Measurements from ENCODE around the gene FLT1.

DNA sequence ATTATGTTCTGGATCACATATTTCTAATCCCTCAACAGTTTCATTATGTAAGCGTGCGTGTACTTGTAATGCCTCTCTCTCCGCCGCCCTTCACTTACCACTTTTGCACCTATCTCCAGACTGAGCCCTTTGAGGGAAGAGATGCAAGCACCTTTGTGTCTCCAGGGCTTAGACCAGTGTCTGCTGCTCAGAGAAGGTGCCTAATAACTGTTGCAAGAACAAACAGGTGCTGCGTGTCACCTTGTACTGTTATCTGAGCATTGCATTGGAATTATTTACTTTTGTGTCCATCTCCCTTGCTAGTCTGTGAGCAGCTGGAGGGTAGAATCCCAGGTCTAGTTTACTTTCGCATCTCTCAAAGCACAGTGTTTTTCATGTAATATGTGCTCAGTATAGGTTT is 156.2 kb downstream of the FLT1 start:
- TF ChIP-seq, protein P1, sequence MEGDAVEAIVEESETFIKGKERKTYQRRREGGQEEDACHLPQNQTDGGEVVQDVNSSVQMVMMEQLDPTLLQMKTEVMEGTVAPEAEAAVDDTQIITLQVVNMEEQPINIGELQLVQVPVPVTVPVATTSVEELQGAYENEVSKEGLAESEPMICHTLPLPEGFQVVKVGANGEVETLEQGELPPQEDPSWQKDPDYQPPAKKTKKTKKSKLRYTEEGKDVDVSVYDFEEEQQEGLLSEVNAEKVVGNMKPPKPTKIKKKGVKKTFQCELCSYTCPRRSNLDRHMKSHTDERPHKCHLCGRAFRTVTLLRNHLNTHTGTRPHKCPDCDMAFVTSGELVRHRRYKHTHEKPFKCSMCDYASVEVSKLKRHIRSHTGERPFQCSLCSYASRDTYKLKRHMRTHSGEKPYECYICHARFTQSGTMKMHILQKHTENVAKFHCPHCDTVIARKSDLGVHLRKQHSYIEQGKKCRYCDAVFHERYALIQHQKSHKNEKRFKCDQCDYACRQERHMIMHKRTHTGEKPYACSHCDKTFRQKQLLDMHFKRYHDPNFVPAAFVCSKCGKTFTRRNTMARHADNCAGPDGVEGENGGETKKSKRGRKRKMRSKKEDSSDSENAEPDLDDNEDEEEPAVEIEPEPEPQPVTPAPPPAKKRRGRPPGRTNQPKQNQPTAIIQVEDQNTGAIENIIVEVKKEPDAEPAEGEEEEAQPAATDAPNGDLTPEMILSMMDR (IDR thresholded peaks at IDR 0.05): no peak
- no peak for TF ChIP-seq POLR2A (IDR thresholded peaks at IDR 0.05)

All from breast epithelium (tissue), 3 donors.